ENCODE data around the gene SBNO2.
"Not testable (repeated sequence)": the region's sequence is repeated elsewhere in the genome, so short reads cannot be mapped to it uniquely, and the experiment has no call there.

SBNO2 gene

GRCh38 chr19:1119475-1120217, 54.4 kb downstream of the SBNO2 start:
- DNase-seq (ENCODE audit: low spot score): no peak

- no peak for DNase-seq (ENCODE audit: low spot score)
Measured at GRCh38 chr19:1118999-1119398, 55.1 kb downstream of the SBNO2 start.

GRCh38 chr19:1117654-1118053, 56.4 kb downstream of the SBNO2 start:
- no peak for DNase-seq (ENCODE audit: low spot score)

GRCh38 chr19:1116726-1117581, 57.1 kb downstream of the SBNO2 start:
- no peak for DNase-seq (ENCODE audit: low spot score)

GRCh38 chr19:1115646-1116420, 58.2 kb downstream of the SBNO2 start:
- no peak for DNase-seq (ENCODE audit: low spot score)

GRCh38 chr19:1114728-1115127, 59.3 kb downstream of the SBNO2 start:
- DNase-seq (ENCODE audit: low spot score): not testable (repeated sequence)

- DNase-seq (ENCODE audit: low spot score): no peak
Measured at GRCh38 chr19:1113986-1114483, 60.0 kb downstream of the SBNO2 start.

- DNase-seq (ENCODE audit: low spot score): peak; percentile 97
Measured at GRCh38 chr19:1113030-1113985, 60.8 kb downstream of the SBNO2 start.

- DNase-seq (ENCODE audit: low spot score): no peak
Measured at GRCh38 chr19:1112268-1113029, 61.6 kb downstream of the SBNO2 start.

- DNase-seq (ENCODE audit: low spot score): no peak
Measured at GRCh38 chr19:1111641-1112267, 62.3 kb downstream of the SBNO2 start.

- DNase-seq (ENCODE audit: low spot score): no peak
Measured at GRCh38 chr19:1110809-1111640, 63.0 kb downstream of the SBNO2 start.

- DNase-seq (ENCODE audit: low spot score): no peak
Measured at GRCh38 chr19:1109697-1110671, 64.1 kb downstream of the SBNO2 start.

- no peak for DNase-seq (ENCODE audit: low spot score)
Measured at GRCh38 chr19:1109032-1109551, 65.0 kb downstream of the SBNO2 start.

- DNase-seq (ENCODE audit: low spot score): no peak
Measured at GRCh38 chr19:1108291-1109031, 65.6 kb downstream of the SBNO2 start.

GRCh38 chr19:1107661-1108261, 66.3 kb downstream of the SBNO2 start:
- no peak for DNase-seq (ENCODE audit: low spot score)

All from Ammon's horn (tissue), 1 donor.